HG02884 (cell line): ENCODE data around the gene NRG2.
A peak's percentile ranks its signal among the peaks of the same experiment; 100 is the strongest.

Source experiments
- ATAC-seq: cut with Tn5 transposase; IDR thresholded peaks from one replicate; pipeline ENCODE4 v1.9.1; 2021; ENCODE audit warnings: mild to moderate bottlenecking, moderate library complexity; ENCODE audit not compliant: unreplicated experiment

Gene NRG2

GRCh38 chr5:139884734-139885133, 158.4 kb downstream of the NRG2 start:
- ATAC-seq, result no peak

DNA sequence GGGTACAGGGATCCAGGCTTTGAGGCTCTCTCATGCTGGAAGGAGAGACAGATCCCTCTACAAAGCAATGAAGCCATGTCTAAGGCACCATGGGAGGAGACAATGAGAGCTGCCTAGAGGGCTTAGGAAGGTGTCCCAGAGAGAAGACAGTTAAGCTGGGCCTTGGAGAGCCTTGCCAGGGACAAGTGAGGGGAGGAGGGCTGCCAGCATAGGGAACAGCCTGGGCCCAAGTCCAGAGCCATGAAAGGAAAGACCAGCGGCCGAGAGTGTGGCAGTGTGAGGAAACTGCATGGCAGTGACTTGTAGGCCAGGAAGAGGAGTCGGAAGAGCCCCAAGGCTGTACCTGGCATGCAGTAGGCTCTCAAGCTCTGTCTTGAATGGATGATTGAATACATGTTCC, 159.0 kb downstream of the NRG2 start:
- no peak for ATAC-seq

DNA sequence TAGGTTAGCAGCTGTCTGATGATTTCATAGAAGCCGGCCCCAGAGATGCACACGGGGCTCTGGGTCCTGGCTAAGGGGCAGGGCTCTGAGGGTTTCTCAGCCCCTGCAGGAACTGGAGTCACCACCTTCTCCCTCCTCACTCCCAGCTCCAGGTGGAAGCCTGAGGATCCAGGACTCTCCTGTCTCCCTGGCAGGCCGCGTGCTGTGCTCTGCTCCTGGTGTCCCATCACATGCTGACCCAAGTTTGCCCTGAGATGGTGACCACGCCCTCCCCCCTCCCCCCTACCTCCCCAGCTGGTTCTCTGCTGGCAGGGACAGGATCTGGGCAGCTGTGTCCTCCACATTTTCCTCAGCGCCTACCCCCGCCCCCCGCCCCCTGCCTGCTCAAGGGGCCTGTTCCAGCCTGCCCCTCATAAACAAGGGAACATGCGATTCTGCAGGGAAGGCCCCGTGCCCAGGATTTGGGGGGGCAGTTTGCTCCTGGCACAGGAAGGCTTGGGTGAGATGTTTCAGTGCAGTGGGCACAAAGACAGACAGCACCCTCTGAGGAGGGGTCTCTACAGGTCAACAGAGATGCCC, 160.0 kb downstream of the NRG2 start:
- ATAC-seq, result no peak

GRCh38 chr5:139882316-139882715, 160.8 kb downstream of the NRG2 start:
- no peak for ATAC-seq

- ATAC-seq, result no peak
These were observed 161.9 kb downstream of the NRG2 start for GRCh38 chr5:139881143-139881733.

- ATAC-seq, result no peak
These were observed 162.5 kb downstream of the NRG2 start for GRCh38 chr5:139880416-139881142.

GRCh38 chr5:139878093-139878492, 165.0 kb downstream of the NRG2 start:
- ATAC-seq, result no peak

- ATAC-seq, result no peak
These were observed 165.9 kb downstream of the NRG2 start for GRCh38 chr5:139877129-139877597.

- no peak for ATAC-seq
These were observed 167.1 kb downstream of the NRG2 start for GRCh38 chr5:139875957-139876356.

DNA sequence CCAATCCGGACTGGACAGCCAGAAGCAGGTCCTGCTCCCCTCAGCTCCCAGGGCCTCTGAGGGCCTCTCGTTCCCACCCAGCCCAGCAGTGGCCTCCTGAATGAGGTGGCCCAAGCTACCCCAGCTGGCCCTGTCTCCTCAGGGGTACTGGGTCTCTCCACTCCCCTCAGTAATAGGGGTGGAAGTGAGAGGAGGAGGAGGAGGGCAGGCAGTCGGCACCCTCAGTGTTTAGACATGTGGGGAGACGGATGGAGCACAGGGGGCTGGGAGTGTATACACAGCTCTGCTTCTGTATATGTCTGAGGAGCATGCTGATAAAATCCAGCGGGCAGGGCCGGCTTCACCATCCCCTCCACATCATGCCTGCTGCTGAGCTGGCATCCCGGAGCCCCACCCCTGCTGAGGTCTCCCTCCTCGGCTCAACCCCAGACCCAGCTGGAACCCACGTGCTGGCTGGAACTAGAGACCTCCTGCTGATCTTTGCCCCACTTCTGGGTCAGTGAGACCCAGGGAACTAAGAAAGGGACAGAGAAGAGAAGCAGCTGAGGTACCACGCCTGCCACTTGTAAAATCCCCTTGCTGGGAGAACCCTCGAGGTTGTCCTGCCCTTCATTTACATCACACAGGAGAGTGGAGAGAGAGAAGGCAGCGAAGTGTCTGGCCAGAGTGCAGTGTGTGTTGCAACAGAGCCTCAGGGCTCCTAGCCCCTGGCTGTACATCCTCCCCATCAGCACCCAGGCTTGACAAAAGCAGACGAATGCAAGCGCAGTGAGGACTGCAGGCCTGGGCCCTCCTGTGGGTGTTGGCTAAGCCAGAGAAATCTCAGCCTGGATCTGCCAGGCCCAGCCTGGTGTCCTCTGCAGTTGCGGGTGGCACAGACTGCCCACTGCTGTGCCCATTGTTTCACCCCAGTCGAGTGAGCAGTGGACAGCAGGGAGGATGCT, 170.0 kb downstream of the NRG2 start:
- no peak for ATAC-seq

DNA sequence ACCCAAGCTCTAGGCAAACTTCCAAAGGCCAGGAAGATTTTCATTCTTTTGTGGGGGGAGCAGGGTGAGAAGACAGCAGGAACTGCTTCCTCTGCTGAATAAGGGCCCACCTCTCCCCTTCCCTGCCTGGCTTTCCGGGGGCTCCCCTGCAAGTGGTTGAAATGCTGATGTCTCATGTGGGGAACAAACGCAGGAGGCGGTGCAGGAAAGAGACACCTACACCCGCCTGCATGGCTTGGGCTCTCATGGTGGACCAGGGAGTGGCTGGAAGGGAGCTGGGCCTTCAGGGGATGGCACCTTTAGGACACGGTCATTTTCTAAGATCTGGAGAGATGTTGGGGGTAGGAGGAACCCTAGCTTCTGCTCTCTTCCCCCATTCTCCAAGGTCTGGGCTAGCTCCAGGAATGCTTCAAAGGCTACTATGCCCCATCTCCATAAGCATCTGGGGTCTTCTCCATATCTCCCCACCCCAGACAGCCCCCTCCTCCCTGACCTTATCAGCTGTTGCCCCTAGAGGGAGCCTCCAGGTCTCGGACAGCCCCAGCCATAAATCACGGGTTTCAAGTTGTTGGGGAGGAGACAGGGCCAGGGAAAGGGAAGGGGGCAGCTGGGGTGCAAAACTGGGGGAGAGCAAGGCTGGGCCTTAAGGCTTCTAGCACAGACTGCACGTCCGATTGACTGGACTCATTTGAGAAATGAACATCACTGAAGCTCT, 170.9 kb downstream of the NRG2 start:
- ATAC-seq, result no peak

- no peak for ATAC-seq
These were observed 171.5 kb downstream of the NRG2 start for GRCh38 chr5:139871614-139872013.

GRCh38 chr5:139870677-139871076, 172.4 kb downstream of the NRG2 start:
- no peak for ATAC-seq

DNA sequence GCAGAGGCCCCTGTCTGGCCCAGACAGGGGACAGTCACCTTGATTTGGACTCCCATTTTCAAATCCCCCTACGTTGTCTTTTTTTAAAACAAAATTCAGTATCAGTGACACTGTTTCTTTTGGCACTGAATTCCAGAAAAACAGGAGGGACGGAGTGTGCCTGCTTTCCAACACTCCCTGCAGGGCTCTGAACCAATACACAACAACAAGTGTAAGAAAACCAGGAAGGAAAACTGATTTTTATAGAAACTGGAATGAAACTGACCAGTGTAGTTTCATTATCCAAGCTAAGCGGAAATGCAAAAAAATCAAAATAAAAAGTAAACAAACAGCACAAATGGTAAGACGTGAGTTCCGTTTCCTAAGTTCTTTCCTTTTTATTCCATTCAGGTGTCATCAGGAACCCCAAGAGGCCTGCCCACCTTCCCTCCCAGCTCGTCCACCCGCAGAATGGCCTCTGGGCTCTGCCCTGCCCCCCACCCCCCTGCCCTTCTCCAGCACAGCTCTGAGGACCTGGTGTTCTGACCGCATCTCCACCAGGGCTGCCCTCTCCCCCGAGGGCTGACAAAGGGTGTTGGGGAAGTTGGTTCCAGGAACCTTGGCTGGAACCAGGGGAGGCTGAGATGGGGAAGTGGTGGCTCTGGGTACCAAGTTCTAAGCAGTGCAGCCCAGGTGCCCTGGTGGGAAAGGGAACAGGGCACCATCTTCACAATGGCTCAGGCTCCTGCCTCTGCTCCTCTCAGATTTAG, 173.9 kb downstream of the NRG2 start:
- no peak for ATAC-seq

DNA sequence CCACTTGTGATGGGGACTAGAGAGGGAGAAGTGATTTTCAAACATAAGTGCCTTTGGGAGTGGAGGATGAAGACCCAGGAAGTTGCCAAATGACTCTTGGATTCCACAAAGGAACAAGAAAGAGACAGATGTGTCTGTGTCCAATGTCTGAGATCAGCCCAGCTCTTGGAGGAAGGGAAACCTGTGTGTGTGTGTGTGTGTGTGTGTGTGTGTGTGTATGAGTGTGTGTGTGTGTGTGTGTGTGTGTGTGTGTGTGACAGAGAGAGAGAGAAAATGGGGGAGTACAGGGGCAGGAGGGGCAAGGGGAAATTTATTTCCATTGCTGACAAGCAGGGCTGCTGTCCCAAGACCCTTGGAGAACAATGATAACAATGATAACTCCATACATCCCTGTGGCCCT, 175.5 kb downstream of the NRG2 start:
- no peak for ATAC-seq

DNA sequence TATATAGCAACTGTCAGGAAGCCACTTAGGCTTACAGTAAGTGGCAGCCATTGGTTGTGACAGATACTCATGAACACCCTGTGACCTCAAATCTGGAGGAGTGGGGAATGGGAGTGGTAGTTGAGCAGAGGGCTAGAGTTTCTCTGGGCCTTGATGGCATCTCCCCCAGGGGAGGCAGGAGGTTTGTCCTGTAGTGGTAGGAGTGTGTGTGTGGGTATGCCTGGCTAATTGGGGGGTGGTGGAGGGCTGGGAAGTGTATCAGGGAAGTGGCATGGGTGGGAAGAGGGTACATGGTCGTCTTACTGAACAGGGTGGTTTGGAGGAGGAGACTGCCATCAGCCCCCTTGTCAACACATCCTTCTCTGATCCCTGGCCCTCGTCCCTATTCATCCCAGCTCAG, 176.0 kb downstream of the NRG2 start:
- no peak for ATAC-seq

DNA sequence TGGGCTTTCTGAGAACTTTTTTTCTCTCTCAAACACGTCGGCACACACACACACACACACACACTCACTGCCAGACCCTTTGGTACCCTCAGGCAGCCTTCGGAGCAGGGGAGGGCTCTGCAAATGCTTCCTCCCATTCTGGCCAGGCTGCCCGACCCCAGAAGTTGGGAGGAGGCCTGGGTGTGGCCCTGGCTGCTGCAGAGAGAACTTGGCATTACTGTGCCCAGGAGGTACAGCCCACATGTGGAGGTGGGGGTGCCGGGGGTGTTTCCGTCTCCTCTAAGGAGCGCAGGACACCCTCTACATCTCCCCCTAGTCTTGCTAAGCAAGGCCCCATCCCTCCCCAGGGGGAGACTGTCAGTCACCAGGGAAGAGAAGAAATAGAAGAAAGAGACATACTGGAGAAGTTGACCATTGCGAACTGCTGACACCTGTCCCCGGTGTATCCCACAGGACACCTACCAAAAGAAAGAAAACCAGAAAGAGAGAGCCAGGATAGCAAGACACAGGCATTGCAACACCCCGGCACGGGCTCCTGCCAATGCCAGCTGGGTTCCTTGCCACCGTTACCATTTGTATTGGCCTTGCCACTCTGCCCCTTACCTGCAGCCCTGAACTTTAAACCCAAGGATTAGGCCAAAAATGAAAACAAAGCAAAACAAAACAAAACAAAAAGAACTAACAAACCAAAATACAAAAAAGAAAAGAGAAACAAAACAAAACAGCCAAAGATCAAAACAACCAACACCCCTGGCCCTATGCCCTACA, 178.2 kb downstream of the NRG2 start:
- ATAC-seq, result no peak

- peak; percentile 71 for ATAC-seq
These were observed 179.1 kb downstream of the NRG2 start for GRCh38 chr5:139863855-139864558.

DNA sequence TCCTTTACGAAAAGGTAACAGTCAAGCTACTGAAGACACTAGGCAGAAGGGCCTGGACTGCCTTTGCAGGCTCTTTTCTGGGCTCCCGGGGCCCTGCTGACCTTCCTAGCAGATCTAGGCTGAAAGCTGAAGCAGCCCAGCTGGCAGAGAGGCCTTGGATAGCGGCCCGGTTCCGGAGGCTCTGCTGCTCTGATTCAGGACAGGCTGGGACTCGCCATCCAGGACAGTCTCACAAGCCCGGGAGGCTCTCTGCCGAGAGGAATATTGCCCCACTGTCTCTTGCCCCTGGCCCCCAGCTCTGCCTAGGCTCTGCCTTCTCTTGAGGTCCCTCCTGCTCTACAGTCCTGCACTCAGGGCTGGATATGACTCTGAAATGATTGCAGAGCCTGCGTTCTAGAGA, 179.7 kb downstream of the NRG2 start:
- ATAC-seq, result no peak
